ENCODE measurements around the gene FIGLA.
"Not testable (repeated sequence)": the region's sequence is repeated elsewhere in the genome, so short reads cannot be mapped to it uniquely, and the experiment has no call there.

The FIGLA gene

DNA sequence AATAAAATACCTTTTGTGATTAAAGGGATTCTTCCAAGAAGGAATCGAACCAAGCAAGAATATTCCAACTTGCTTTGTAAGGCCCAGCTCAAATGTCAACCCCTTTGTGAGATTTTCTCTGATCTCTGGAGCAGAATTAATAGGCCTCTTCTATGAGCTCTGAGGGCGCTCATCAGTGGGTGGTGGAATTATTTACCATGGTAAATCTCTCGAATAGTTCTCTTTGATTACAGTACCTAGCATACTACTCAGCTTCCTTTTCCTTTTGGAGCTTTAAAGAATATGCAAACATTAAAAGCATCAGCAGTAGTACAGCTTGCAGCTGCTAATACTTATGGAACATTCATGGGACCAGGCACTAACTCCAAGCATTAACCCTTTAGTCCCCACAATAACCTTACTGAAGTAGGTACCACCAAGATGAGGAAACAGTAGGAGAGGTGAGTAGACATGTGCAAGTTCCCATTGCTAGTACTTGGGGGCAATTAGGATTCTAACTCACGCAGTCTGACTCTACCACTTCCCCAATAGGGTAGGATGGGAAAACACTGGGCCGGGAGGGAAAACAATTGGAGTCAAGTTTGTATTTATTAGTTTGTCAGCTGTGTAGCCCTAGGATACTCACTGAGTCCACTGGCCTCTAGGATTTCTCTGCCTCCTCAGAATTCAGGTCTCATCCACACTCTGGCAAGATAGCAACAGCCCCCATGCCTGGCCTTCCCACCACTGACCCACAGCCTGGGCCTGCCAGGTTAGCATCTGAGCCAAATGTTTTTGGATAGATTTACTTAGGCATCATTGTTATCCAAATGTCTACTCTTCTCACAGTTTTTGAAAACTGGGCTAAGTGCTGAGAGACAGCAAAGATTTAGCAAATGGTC is 44.1 kb downstream of the FIGLA start:
- DNase-seq (ENCODE audit: low spot score) = no peak

DNA sequence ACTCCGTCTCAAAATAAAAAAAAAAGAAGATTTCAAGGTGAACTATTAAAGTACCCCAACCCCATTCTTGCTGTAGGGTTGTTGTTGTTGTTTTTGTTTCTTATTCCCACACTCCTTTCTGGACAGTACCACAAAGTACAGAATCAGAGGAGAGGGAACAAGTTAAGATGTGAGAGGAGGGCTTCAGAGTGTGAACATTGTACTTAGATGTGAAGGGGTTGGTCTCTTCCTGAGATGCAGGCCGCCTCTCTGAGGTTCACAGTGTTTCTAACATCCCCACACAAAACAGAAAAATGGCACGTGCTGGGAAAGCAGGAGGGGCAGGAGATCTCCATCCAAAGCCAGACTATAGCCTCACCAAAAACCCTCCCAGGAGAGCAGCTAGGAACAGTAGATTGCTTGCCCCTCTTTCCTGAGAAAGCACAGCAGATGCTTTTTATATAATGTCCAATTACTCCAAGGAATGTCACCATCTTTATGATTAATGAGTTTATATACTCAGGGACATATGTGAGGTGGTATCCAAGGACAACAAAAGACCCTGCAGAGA is 45.1 kb downstream of the FIGLA start:
- no peak for DNase-seq (ENCODE audit: low spot score)

DNA sequence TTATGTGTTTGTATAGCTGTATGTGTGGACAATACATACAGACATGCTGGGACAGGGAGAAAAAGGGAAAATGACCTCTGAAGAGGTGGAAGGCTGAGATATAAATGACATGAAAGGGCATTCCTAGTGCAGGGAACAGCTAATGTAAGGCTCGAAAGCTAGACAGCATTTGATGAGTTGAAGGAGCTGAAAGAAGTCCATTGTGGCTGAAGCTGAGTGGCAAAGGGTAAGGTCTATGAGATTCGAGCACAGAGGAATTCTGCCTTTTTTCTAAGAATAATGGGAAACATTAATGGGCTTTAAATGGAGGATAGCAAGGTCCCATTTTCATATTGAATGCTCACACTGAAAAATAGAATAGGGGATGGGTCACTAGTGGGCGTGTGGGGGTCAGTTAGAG is 46.0 kb downstream of the FIGLA start:
- no peak for DNase-seq (ENCODE audit: low spot score)

DNA sequence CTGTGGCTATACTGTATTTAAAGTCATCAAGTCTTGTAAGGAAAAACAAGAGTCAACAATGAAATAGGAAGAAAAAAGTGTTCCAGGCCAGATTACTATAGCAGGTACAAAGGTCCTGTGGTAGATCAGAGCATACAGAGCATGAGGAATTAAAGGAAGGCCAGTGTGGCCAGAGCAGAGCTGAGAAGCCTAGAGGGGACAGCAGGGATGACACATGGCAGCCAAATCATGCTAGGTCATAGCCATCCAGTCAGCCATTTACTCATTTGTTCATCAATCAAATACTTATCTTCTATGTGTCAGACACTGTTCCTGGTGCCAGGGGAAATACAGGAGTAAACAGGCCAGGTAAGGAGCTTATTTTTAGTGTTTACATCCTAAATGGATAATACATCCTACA is 46.8 kb downstream of the FIGLA start:
- DNase-seq (ENCODE audit: low spot score) = no peak

DNA sequence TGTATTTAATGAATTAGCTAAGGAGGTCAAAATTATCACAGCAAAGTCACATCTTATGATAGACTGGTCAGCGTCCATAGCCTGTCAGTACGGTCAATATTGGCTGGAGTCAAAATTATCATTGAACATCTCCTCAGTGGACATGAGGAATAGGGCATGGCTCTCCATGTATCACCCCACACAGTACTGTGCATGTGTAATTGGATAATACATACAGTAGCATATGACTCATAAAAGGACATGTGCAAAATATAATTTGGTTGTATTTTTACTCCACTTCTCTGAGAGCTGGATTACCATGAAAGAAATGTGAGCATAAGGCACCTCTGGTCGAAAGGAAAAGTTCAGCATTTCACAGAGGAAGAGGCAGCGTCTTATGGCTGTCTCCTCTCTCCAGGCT is 47.4 kb downstream of the FIGLA start:
- DNase-seq (ENCODE audit: low spot score) = no peak

DNA sequence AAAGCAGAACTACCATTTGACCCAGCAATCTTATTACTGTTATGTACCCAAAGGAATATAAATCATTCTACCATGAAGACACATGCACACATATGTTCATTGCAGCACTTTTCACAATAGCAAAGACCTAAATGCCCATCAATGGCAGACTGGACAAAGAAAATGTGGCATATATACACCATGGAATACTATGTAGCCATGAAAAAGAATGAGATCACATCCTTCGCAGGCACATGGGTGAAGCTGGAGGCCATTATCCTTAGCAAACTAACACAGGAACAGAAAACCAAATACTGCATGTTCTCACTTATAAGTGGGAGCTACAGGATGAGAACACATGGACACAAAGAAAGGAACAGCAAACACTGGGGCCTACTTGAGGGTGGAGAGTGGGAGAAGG is 51.0 kb downstream of the FIGLA start:
- DNase-seq (ENCODE audit: low spot score) = not testable (repeated sequence)

DNA sequence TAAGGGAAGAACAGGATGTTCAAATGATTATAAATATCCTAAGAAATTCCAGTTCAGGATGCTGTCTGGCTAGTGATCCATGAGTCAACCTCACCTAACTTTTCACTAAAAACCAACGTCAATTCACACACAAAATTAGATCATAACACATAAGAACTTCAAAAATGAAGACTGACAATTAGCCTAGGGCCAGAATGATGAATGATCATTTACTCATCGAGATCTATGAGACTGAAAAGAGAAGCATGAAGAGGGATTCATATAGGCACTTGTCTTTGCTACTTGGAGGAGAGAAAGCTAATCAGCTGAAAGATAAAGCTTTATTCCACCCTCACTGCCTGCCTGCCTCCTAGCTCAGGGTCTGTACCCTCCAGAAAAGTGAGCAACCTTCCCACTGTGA is 52.3 kb downstream of the FIGLA start:
- DNase-seq (ENCODE audit: low spot score) = no peak

DNA sequence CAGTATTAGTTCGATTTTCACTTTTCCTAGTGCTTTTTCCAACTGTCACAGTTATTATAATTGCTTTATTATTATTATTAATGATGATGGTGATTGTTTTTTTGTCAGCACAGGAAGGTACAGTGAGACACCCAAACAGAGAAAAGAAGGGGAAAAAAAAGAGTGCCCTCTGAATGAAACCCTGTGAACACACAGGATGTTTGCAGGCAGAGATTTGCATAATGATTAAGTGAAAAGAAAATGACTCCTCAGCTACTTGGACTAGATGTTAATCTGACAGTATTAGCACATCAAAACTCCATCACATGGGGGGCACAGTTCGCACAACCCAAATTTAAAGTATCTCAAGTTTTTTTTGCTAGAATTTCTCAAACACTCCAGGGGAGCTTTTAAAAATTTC is 55.4 kb downstream of the FIGLA start:
- no peak for DNase-seq (ENCODE audit: low spot score)

DNA sequence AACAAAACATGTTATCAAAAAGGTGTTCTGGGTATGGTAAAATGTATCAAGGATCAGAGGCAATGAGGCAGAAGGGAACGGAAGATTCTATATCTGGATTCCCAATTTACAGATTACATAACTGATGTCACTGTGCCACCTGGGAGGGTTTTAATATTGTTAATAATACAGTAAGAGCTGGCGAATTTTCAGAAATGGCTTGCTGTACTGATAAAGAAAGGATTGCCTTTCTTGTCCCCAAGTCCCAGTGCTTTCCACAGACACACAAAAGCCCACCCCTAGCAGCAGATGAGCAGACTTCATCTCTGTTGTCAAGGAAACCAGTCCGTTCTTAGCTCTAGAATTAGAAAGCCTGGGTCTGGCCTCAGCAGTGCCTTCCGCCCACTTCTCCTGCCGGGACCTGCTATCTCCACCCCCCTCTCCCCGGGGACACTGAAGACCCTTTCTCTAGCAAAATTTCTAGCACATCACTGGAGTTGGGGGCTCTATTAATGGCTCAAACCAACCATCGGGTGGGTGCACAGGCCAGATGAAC is 56.7 kb downstream of the FIGLA start:
- DNase-seq (ENCODE audit: low spot score) = no peak

DNA sequence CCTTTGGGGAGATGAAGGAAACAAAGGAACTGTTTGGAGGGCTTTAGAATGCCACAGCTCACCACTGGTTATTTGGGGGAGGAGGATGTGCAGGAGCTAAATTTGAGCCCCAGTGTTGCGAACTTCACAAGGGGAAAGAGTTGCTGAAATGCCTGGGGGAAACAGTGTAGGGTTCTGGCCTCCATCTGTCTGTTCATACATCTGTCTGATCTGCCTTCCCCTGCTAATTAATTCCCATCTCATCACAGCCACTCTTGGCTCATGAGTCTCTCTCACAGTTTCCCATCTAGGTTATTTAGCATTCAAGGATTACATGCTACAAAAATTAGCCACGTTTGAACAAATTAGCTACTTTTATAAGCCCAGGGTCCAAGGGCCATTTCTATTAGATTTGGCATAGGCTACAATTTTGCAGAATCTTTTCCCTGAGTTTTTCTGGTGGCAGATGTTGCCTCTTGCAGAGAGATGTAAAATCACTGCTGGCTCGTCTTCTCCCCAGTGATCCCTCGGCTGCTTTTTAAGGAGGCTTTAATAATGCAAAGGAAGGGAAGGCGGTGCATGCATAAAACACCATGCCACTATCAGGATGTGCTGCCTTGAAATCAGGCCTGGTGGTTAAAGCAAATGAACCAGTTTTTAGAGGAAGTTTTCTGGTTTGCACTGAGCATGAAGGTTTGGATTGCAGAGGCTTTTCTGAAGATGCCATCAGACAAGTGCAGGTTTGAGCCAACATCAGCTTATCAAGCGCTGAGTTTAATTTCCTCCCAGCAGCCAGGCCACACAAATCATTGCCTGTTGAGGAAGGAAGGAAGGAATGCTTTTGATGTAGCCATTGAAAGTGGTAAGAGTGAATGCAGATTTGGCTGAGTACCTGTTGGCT is 57.4 kb downstream of the FIGLA start:
- DNase-seq (ENCODE audit: low spot score) = no peak

DNA sequence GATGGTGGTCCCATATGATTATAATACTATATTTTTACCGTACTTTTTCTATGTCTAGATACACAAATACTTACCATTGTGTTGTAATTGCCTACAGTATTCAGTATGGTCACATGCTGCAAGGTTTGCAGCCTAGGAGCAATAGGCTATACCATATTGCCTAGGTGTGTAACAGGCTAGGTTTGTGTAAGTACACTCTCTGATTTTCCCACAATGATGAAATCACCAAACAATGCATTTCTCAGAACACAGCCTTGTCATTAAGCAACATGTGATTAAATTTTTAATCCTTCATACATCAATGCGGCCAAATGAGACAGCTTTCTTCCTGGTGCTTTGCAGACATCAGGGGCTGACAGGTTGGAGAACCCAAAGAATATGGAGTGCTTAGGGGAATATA is 59.7 kb downstream of the FIGLA start:
- DNase-seq (ENCODE audit: low spot score) = no peak

DNA sequence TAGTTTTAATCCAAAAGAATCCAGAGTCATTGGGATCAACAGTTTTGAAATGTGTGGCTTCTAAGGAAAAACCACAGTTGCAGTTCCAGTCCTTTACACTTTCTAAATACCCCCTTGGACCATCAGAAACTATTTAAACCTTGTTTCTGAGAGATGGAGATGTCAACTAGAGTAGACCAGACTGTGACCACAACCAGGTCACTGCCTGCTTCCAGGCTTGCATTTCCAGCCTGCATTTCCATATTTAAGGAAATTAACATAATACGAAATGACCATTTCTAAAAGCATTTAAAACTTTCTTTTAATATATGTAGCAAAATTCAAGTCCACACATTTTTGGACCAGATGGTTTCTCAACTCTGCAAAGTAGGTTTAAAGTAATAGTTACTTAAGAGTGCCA is 60.8 kb downstream of the FIGLA start:
- DNase-seq (ENCODE audit: low spot score) = no peak

DNA sequence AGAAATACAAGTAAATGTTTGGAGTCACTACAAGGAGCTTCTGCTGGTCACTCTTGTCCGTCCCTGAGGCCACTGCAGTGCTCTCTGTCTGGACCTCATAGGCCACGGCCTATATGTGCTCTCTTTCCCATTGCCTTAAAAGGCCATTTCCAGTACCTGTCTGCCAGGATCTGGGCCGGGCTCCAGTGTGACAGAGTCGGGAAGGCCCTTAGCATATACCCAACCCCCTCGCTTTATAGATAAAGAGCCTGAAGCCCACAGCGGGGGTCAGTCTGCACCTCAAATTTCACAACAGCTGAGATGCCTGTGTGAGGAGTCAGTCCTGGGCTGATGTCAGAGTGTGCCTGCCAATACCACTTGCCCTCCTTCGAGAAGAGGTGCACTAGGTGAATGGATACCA is 62.3 kb downstream of the FIGLA start:
- no peak for DNase-seq (ENCODE audit: low spot score)

Data from ecto neural progenitor cell (in vitro differentiated cells).